HepG2 (cell line): Measurements from ENCODE around the gene MGA. TPM values are rescaled to one million over a fixed set of nuclear protein-coding genes. Genes with fewer than 3 reads are reported as not detected.
A peak's percentile ranks its signal among the peaks of the same experiment; 100 is the strongest.

Experiments
- ARHGAP35 ChIP-seq: sonication (generic); formaldehyde crosslinking; IDR thresholded peaks from 2 replicates; pipeline ENCODE4 v1.9.0; 2022; ENCODE audit warnings: mild to moderate bottlenecking, inconsistent platforms, moderate library complexity, missing genetic modification reagents, borderline replicate concordance
- ATRX ChIP-seq: sonication (generic); formaldehyde crosslinking; IDR thresholded peaks from 2 replicates; pipeline ENCODE4 v1.4.0; 2020; ENCODE audit warnings: missing genetic modification reagents, borderline replicate concordance
- CENPT ChIP-seq: sonication (generic); formaldehyde crosslinking; IDR thresholded peaks from 2 replicates; pipeline ENCODE4 v1.8.0; 2022; ENCODE audit warnings: low read depth, mild to moderate bottlenecking, moderate library complexity, missing genetic modification reagents
- CHD2 ChIP-seq: IDR thresholded peaks from 2 replicates; pipeline ENCODE4 v1.6.1; 2011; ENCODE audit warnings: low read depth, low read length, improper control_type of control experiment
- CREB3 ChIP-seq: sonication (generic); formaldehyde crosslinking; IDR thresholded peaks from 2 replicates; pipeline ENCODE4 v1.5.0; 2020; ENCODE audit warnings: missing genetic modification reagents
- CSRNP2 ChIP-seq: sonication (generic); formaldehyde crosslinking; conservative IDR thresholded peaks from 2 replicates; pipeline ENCODE4 v1.8.0; 2022; ENCODE audit warnings: low read depth, missing genetic modification reagents
- ERF ChIP-seq: IDR thresholded peaks from 2 replicates; pipeline ENCODE4 v1.6.1; 2018; ENCODE audit warnings: missing biosample characterization, missing genetic modification reagents
- FLYWCH1 ChIP-seq: sonication (generic); formaldehyde crosslinking; IDR thresholded peaks from 2 replicates; pipeline ENCODE4 v1.8.1; 2023; ENCODE audit warnings: mild to moderate bottlenecking, missing genetic modification reagents
- HMG20B ChIP-seq: conservative IDR thresholded peaks from 2 replicates; pipeline ENCODE4 v1.6.1; 2016; ENCODE audit warnings: missing genetic modification reagents, missing compliant biosample characterization
- HOXA3 ChIP-seq: sonication (generic); formaldehyde crosslinking; IDR thresholded peaks from 2 replicates; pipeline ENCODE4 v1.5.0; 2020; ENCODE audit warnings: missing genetic modification reagents
- KLF6 ChIP-seq: IDR thresholded peaks from 2 replicates; pipeline ENCODE4 v1.8.0; 2016; ENCODE audit warnings: missing biosample characterization, missing genetic modification reagents
- MAFK ChIP-seq, 2 experiments: IDR thresholded peaks in 1 of 2; conservative IDR thresholded peaks in 1 of 2; 2 replicates each; pipeline ENCODE4 v1.6.1; 2011; ENCODE audit warnings: improper control_type of control experiment in 2 of 2, low read length in 2 of 2
- MED13 ChIP-seq: sonication (generic); formaldehyde crosslinking; IDR thresholded peaks from 2 replicates; pipeline ENCODE4 v1.5.0; 2020; ENCODE audit warnings: missing genetic modification reagents
- MLX ChIP-seq: IDR thresholded peaks from 2 replicates; pipeline ENCODE4 v1.6.1; 2016
- MTA3 ChIP-seq: sonication (generic); formaldehyde crosslinking; IDR thresholded peaks from 2 replicates; pipeline ENCODE4 v1.4.0; 2020; ENCODE audit warnings: missing genetic modification reagents
- NFYB ChIP-seq: sonication (generic); formaldehyde crosslinking; IDR thresholded peaks from 2 replicates; pipeline ENCODE4 v1.4.0; 2020; ENCODE audit warnings: missing genetic modification reagents
- PLSCR1 ChIP-seq: sonication (generic); formaldehyde crosslinking; IDR thresholded peaks from 2 replicates; pipeline ENCODE4 v1.5.0; 2020; ENCODE audit warnings: missing genetic modification reagents, mild to moderate bottlenecking, borderline replicate concordance
- SMAD9 ChIP-seq: sonication (generic); formaldehyde crosslinking; IDR thresholded peaks from 2 replicates; pipeline ENCODE4 v1.5.1; 2020; ENCODE audit warnings: mild to moderate bottlenecking, missing genetic modification reagents
- TGIF2 ChIP-seq: IDR thresholded peaks from 2 replicates; pipeline ENCODE4 v1.6.1; 2016; ENCODE audit warnings: control low read depth, missing compliant biosample characterization
- ZBTB21 ChIP-seq: sonication (generic); formaldehyde crosslinking; IDR thresholded peaks from 2 replicates; pipeline ENCODE4 v1.4.0; 2020; ENCODE audit warnings: missing genetic modification reagents
- ZNF160 ChIP-seq: sonication (generic); formaldehyde crosslinking; IDR thresholded peaks from 2 replicates; pipeline ENCODE4 v1.8.0; 2022; ENCODE audit warnings: mild to moderate bottlenecking, inconsistent platforms, missing genetic modification reagents
- ZNF569 ChIP-seq: sonication (generic); formaldehyde crosslinking; IDR thresholded peaks from 2 replicates; pipeline ENCODE4 v1.5.0; 2020; ENCODE audit warnings: mild to moderate bottlenecking, missing genetic modification reagents, moderate library complexity, borderline replicate concordance
- polyA plus RNA-seq, 8 experiments: library from polyadenylated mRNA; depleted of rRNA in 3 of 8; stranded (reverse) in 7 of 8; unstranded in 1 of 8; fragments of >200 nt; fragmentation: Illumina TruSeq in 4 of 8; extraction: Trizol in 4 of 8; gene quantifications; 2 replicates each; pipeline versions ENCODE4 v1.2.1 to v1.2.3, GENCODE V29; 2011 to 2016; ENCODE audit warnings: low read depth in 4 of 8, missing spikeins in 1 of 8, mixed read lengths in 1 of 8; ENCODE audit not compliant: insufficient read depth in 1 of 8
- total RNA-seq, 5 experiments: library from RNA; depleted of rRNA; stranded (reverse); fragments of >200 nt; fragmentation: Illumina TruSeq; extraction: Trizol; gene quantifications; 2 replicates each; pipeline ENCODE4 v1.2.3, GENCODE V29; 2016; ENCODE audit warnings: low read depth in 1 of 5
- TF ChIP-seq, protein P1 (sequence below): sonication (generic); formaldehyde crosslinking; IDR thresholded peaks from 2 replicates; pipeline ENCODE4 v1.5.0; 2020; ENCODE audit warnings: mild to moderate bottlenecking, missing genetic modification reagents, moderate library complexity

The MGA gene
- total and polyA plus RNA-seq, 2 of the 13 experiments (the other 11 are each of a cell fraction or from before 2014, with no cell fraction given), result 5.3 to 59.0 TPM

DNA sequence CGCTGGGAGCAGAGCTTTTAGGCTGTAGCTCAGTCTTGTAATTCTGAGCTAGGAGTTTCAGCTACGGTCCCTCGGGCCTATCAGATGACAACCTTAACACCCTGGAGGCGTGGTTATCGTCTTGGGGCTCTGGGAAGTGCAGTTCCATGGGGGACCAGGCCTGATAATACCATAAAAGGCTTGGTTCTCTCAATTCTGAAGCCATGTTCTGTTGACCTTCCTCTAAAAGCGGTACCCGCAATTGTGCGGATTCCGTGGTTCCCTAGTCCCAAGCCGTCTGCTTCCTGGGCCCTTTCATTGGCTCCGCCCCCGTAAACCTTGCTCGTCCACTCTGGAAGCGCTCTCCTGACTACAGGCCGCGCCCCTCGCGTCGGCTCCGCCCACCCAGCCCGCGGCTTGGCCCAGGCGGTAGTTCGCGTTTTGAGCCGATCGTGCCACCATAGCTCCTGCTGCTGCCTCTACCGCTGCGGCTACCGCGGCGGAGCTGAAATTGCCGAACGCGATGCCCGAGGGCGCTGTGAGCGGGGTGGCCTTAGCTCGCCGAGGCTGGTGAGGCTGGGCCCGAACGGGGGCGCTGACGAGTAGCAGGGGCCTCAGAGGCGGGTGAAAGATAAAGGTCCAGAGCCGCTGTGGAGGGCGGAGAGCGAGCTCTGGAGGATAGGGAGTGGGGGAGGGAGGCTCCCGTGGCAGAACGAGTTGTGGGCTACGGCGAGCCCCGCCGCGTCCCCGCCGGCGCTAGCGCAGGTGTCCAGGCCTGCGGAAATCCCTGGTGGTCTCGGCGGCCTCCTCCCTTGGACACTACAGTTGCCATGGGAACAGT lies 114.1 kb downstream of the MGA start, which contains the start of gene MAPKBP1 (continued):
- TF ChIP-seq NFYB (CRISPR knock-in tag) (peak; percentile 71), CENPT (CRISPR knock-in tag) (no peak), TGIF2 (CRISPR knock-in tag) (peak; percentile 86), SMAD9 (CRISPR knock-in tag) (no peak; the same call in 1 of the 2 replicates), MTA3 (no peak), ZBTB21 (CRISPR knock-in tag) (0 out of 2 replicates have a peak, but pooled peaks have one; percentile 23), FLYWCH1 (CRISPR knock-in tag) (no peak), CREB3 (CRISPR knock-in tag) (peak; percentile 57; the same call in 1 of the 2 replicates), HOXA3 (CRISPR knock-in tag) (peak; percentile 95), MLX (CRISPR knock-in tag) (no peak), ZNF569 (CRISPR knock-in tag) (0 out of 2 replicates have a peak, but pooled peaks have one; percentile 34), MED13 (CRISPR knock-in tag) (peak; percentile 85), ARHGAP35 (CRISPR knock-in tag) (peak; percentile 83; the same call in 1 of the 2 replicates), PLSCR1 (no peak), KLF6 (CRISPR knock-in tag) (no peak; the same call in 1 of the 2 replicates), CHD2 (0 out of 2 replicates have a peak, but pooled peaks have one; percentile 7), ZNF160 (CRISPR knock-in tag) (peak; percentile 69; the same call in 1 of the 2 replicates), ERF (CRISPR knock-in tag) (peak; percentile 92; the same call in 1 of the 2 replicates), MAFK (conservative IDR thresholded peaks at IDR 0.05 in 1 of 2, IDR thresholded peaks at IDR 0.05 in 1 of 2; ENCODE audit: low read length in 2 of 2) (no peak), ATRX (CRISPR knock-in tag) (no peak), CSRNP2 (CRISPR knock-in tag) (no peak), HMG20B (peak; percentile 57; the same call in 1 of the 2 replicates)
- TF ChIP-seq, protein P1, sequence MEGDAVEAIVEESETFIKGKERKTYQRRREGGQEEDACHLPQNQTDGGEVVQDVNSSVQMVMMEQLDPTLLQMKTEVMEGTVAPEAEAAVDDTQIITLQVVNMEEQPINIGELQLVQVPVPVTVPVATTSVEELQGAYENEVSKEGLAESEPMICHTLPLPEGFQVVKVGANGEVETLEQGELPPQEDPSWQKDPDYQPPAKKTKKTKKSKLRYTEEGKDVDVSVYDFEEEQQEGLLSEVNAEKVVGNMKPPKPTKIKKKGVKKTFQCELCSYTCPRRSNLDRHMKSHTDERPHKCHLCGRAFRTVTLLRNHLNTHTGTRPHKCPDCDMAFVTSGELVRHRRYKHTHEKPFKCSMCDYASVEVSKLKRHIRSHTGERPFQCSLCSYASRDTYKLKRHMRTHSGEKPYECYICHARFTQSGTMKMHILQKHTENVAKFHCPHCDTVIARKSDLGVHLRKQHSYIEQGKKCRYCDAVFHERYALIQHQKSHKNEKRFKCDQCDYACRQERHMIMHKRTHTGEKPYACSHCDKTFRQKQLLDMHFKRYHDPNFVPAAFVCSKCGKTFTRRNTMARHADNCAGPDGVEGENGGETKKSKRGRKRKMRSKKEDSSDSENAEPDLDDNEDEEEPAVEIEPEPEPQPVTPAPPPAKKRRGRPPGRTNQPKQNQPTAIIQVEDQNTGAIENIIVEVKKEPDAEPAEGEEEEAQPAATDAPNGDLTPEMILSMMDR, result peak; percentile 99
